ENCODE data around the gene AUNIP.

GRCh38 chr1:25876693-25877077 is 17.4 kb upstream of the AUNIP start:
- TF ChIP-seq POLR2A (IDR thresholded peaks at IDR 0.05): no peak
- no peak for TF ChIP-seq CTCF (IDR thresholded peaks at IDR 0.05)
- TF ChIP-seq EP300 (IDR thresholded peaks at IDR 0.05): no peak

All from upper lobe of left lung (tissue), 4 donors.